H9 (cell line): ENCODE data around the gene MAL. TPM values are rescaled to one million over a fixed set of nuclear protein-coding genes. Genes with fewer than 3 reads are reported as not detected.

Source experiments
- DNase-seq: peaks from one replicate; pipeline ENCODE4 v3.0.0-alpha.2; 2017
- H2AFZ ChIP-seq: one replicate; pipeline ENCODE4 v1.6.1; 2013; ENCODE audit warnings: mild to moderate bottlenecking, low read length, control low read depth, moderate library complexity
- H2AK5ac ChIP-seq: 2 replicates; pipeline ENCODE4 v1.6.1; 2013; ENCODE audit warnings: low read length, control low read depth, mixed read lengths; ENCODE audit not compliant: insufficient read length
- H2BK120ac ChIP-seq: one replicate; pipeline ENCODE4 v1.6.1; 2013; ENCODE audit warnings: low read depth, mild to moderate bottlenecking, low read length, control low read depth, inconsistent platforms; ENCODE audit not compliant: poor library complexity, severe bottlenecking
- H2BK12ac ChIP-seq: 2 replicates; pipeline ENCODE4 v1.6.1; 2013; ENCODE audit warnings: low read length, control low read depth, mixed read lengths, low read depth; ENCODE audit not compliant: insufficient read length
- H2BK15ac ChIP-seq: 2 replicates; pipeline ENCODE4 v1.6.1; 2013; ENCODE audit warnings: low read depth, low read length, control low read depth
- H2BK20ac ChIP-seq: one replicate; pipeline ENCODE4 v1.6.1; 2013; ENCODE audit warnings: low read depth, mild to moderate bottlenecking, low read length, control low read depth, inconsistent platforms; ENCODE audit not compliant: poor library complexity, severe bottlenecking
- H2BK5ac ChIP-seq: 2 replicates; pipeline ENCODE4 v1.6.1; 2013; ENCODE audit warnings: low read length, control low read depth, mixed read lengths; ENCODE audit not compliant: insufficient read length
- H3K14ac ChIP-seq: 2 replicates; pipeline ENCODE4 v1.6.1; 2013; ENCODE audit warnings: low read length, control low read depth; ENCODE audit not compliant: insufficient read depth
- H3K18ac ChIP-seq: 2 replicates; pipeline ENCODE4 v1.6.1; 2013; ENCODE audit warnings: low read depth, mild to moderate bottlenecking, mixed read lengths, low read length, control low read depth; ENCODE audit not compliant: insufficient read length
- H3K23ac ChIP-seq: 2 replicates; pipeline ENCODE4 v1.6.1; 2013; ENCODE audit warnings: low read length, control low read depth, mixed read lengths, low read depth; ENCODE audit not compliant: insufficient read length
- H3K23me2 ChIP-seq: 2 replicates; pipeline ENCODE4 v1.6.1; 2013; ENCODE audit warnings: low read depth, mild to moderate bottlenecking, mixed read lengths, low read length, control low read depth; ENCODE audit not compliant: insufficient read length, poor library complexity, severe bottlenecking
- H3K27ac ChIP-seq: 2 replicates; pipeline ENCODE4 v1.5.1; 2013; ENCODE audit warnings: low read length, control low read depth, mixed read lengths, low read depth; ENCODE audit not compliant: insufficient read length
- H3K27me3 ChIP-seq: 2 replicates; pipeline ENCODE4 v1.6.1; 2013; ENCODE audit warnings: low read length, control low read depth, inconsistent platforms; ENCODE audit not compliant: insufficient read depth
- H3K4ac ChIP-seq: 2 replicates; pipeline ENCODE4 v1.6.1; 2013; ENCODE audit warnings: low read depth, mild to moderate bottlenecking, control low read depth, inconsistent platforms, low read length, moderate library complexity
- H3K4me1 ChIP-seq: 2 replicates; pipeline ENCODE4 v1.6.1; 2013; ENCODE audit warnings: low read length, control low read depth, inconsistent platforms; ENCODE audit not compliant: insufficient read depth
- H3K4me2 ChIP-seq: 2 replicates; pipeline ENCODE4 v1.6.1; 2013; ENCODE audit warnings: low read length, control low read depth, mixed read lengths; ENCODE audit not compliant: insufficient read length, insufficient read depth
- H3K56ac ChIP-seq: 2 replicates; pipeline ENCODE4 v1.6.1; 2013; ENCODE audit warnings: low read depth, mild to moderate bottlenecking, mixed read lengths, low read length, control low read depth; ENCODE audit not compliant: insufficient read length
- H3K79me1 ChIP-seq: 2 replicates; pipeline ENCODE4 v1.6.1; 2013; ENCODE audit warnings: low read depth, mild to moderate bottlenecking, moderate library complexity, low read length, control low read depth, inconsistent platforms; ENCODE audit not compliant: insufficient read depth, poor library complexity, severe bottlenecking
- H3K79me2 ChIP-seq: 2 replicates; pipeline ENCODE4 v1.6.1; 2013; ENCODE audit warnings: low read length, control low read depth, inconsistent platforms; ENCODE audit not compliant: insufficient read depth
- H3K9ac ChIP-seq: 2 replicates; pipeline ENCODE4 v1.6.1; 2013; ENCODE audit warnings: low read length, control low read depth, mixed read lengths; ENCODE audit not compliant: insufficient read length; ENCODE audit errors: extremely low read depth
- H3K9me3 ChIP-seq: one replicate; pipeline ENCODE4 v1.6.1; 2013; ENCODE audit warnings: low read depth, low read length, inconsistent platforms; ENCODE audit not compliant: control insufficient read depth
- H3T11ph ChIP-seq: one replicate; pipeline ENCODE4 v1.6.1; 2013; ENCODE audit warnings: mild to moderate bottlenecking, low read length, control low read depth, inconsistent platforms
- H4K20me1 ChIP-seq: one replicate; pipeline ENCODE4 v1.6.1; 2013; ENCODE audit not compliant: control insufficient read depth, insufficient read length, insufficient read depth
- H4K5ac ChIP-seq: 2 replicates; pipeline ENCODE4 v1.6.1; 2013; ENCODE audit warnings: low read depth, mild to moderate bottlenecking, mixed read lengths, low read length, control low read depth; ENCODE audit not compliant: insufficient read length
- H4K8ac ChIP-seq: replicated peaks from 2 replicates; pipeline ENCODE4 v1.6.1; 2013; ENCODE audit warnings: low read length, control low read depth, mixed read lengths, low read depth; ENCODE audit not compliant: insufficient read length
- H4K91ac ChIP-seq: 2 replicates; pipeline ENCODE4 v1.6.1; 2013; ENCODE audit warnings: low read depth, mild to moderate bottlenecking, moderate library complexity, mixed read lengths, low read length, control low read depth; ENCODE audit not compliant: insufficient read length
- H3K27ac Mint-ChIP-seq, 3 experiments: 2 replicates in 2 of 3; 3 replicates in 1 of 3; pipeline ENCODE4 v1.8.0; 2020 to 2021; ENCODE audit warnings: mixed read lengths in 3 of 3, mild to moderate bottlenecking in 1 of 3, moderate library complexity in 1 of 3
- H3K27me3 Mint-ChIP-seq: 2 replicates; pipeline ENCODE4 v1.8.0; 2021; ENCODE audit warnings: low read depth, mild to moderate bottlenecking, moderate library complexity, mixed read lengths
- H3K36me3 Mint-ChIP-seq, 3 experiments: 2 replicates in 2 of 3; 3 replicates in 1 of 3; pipeline ENCODE4 v1.8.0; 2020 to 2021; ENCODE audit warnings: low read depth in 3 of 3, mixed read lengths in 3 of 3; ENCODE audit not compliant: insufficient read depth in 1 of 3
- H3K4me1 Mint-ChIP-seq, 2 experiments: 2 replicates each; pipeline ENCODE4 v1.8.0; 2020; ENCODE audit warnings: mixed read lengths in 2 of 2
- H3K4me3 Mint-ChIP-seq, 2 experiments: 2 replicates in 1 of 2; 3 replicates in 1 of 2; pipeline ENCODE4 v1.8.0; 2020 to 2021; ENCODE audit warnings: mild to moderate bottlenecking in 2 of 2, mixed read lengths in 2 of 2, moderate library complexity in 1 of 2
- H3K9me3 Mint-ChIP-seq, 2 experiments: 2 replicates in 1 of 2; 3 replicates in 1 of 2; pipeline ENCODE4 v1.8.0; 2020; ENCODE audit warnings: mild to moderate bottlenecking in 2 of 2, mixed read lengths in 2 of 2, moderate library complexity in 1 of 2
- WGBS: extraction: QIAGEN DNeasy Blood & Tissue Kit; methylation state at CpG from one replicate; pipeline ENCODE4 v1.1.7; 2013; ENCODE audit warnings: missing lambda C conversion rate, low lambda C conversion rate, mixed read lengths; ENCODE audit not compliant: insufficient read length; ENCODE audit errors: extremely low coverage; 5-methylcytosine and 5-hydroxymethylcytosine counted together
- total RNA-seq: library from RNA; stranded (reverse); gene quantifications from 2 replicates; pipeline ENCODE4 v1.2.1, GENCODE V29; 2021
- TF ChIP-seq, protein P1 (sequence below): fragments of 200-600 bp; sonication (generic); conservative IDR thresholded peaks from 3 replicates; pipeline ENCODE4 v1.8.0; 2021; ENCODE audit warnings: antibody characterized with exemption, mild to moderate bottlenecking

The MAL gene
- total RNA-seq, 1 experiment from 2014 or later, result not detected

DNA sequence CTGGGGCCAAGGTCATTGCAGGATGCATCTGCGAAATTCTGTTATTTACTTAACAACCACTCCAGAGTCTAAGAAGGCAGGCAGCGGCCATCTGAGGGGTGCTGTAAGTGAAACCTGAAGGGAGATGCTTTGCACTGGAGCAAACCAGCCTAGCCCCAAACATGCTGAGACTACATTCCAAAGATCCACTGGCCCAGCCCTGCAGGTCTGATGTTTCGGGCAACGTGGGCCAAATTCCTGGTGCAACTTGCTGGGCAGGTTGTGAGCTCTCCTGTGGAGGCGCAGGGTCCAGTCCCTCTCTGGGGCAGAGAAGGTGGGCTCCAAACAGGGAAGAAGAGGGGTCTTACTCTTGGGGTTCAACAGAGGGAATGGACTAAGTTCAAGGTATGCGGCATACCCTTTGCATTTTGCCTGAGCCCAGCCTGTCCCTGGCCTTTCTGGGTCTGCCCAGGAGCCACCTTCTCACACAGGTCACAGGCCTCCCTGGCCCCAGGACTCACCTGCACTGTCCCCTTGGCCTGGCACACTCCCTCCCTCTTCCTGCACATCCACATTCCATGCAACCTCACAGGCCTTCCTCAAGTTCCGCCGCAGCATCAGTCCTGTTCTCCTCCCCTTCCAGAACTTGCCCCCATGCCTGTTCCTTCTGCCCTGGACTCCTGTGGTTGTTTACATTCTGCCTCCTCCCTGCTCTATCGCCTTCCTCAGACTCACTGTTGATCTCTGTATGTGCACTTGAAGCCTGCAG lies 5.1 kb upstream of the MAL start:
- Histone ChIP-seq H3K27me3 (peaks cover 19% of the 10 kb centered on the region; the same call in 1 of the 2 replicates), H3K18ac (no peak overlapping the region), H3K9ac (no peak overlapping the region), H4K20me1 (no peaks in the 10 kb centered on the region), H2BK5ac (no peak overlapping the region), H3K4ac (no peak overlapping the region), H2BK120ac (no peak overlapping the region), H4K5ac (no peak overlapping the region), H3K23ac (no peak overlapping the region), H3K4me2 (no peak overlapping the region), H2BK12ac (no peak overlapping the region), H3K4me1 (peaks cover 4% of the 10 kb centered on the region; the same call in 1 of the 2 replicates), H3K23me2 (peaks cover 6% of the 10 kb centered on the region), H2BK15ac (no peak overlapping the region), H2AFZ (no peak overlapping the region), H3K14ac (no peak overlapping the region), H2AK5ac (no peak overlapping the region), H3K56ac (no peak overlapping the region), H3K9me3 (no peaks in the 10 kb centered on the region), H3T11ph (no peak overlapping the region), H2BK20ac (no peak overlapping the region), H4K8ac (no peak overlapping the region), H3K27ac (no peak overlapping the region), H4K91ac (no peak overlapping the region), H3K79me1 (no peaks in the 10 kb centered on the region), H3K79me2 (no peaks in the 10 kb centered on the region)
- Mint-ChIP-seq H3K4me1 (peaks cover 29 to 42% of the 10 kb centered on the region in 2 experiments), H3K27me3 (peaks cover 61% of the 10 kb centered on the region), H3K4me3 (no peak overlapping the region), H3K9me3 (no peaks in the 10 kb centered on the region), H3K27ac (no peak overlapping the region; a peak in 1 of 7 replicates), H3K36me3 (no peaks in the 10 kb centered on the region; a peak in 1 of 7 replicates)
- TF ChIP-seq, protein P1, sequence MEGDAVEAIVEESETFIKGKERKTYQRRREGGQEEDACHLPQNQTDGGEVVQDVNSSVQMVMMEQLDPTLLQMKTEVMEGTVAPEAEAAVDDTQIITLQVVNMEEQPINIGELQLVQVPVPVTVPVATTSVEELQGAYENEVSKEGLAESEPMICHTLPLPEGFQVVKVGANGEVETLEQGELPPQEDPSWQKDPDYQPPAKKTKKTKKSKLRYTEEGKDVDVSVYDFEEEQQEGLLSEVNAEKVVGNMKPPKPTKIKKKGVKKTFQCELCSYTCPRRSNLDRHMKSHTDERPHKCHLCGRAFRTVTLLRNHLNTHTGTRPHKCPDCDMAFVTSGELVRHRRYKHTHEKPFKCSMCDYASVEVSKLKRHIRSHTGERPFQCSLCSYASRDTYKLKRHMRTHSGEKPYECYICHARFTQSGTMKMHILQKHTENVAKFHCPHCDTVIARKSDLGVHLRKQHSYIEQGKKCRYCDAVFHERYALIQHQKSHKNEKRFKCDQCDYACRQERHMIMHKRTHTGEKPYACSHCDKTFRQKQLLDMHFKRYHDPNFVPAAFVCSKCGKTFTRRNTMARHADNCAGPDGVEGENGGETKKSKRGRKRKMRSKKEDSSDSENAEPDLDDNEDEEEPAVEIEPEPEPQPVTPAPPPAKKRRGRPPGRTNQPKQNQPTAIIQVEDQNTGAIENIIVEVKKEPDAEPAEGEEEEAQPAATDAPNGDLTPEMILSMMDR, result no peak
- no peak for DNase-seq
- WGBS, result no CpG with 5 or more reads among the region's 9 CpGs
